Karpas-422 (cell line): ENCODE results near the gene SLC12A8. TPM values are rescaled to one million over a fixed set of nuclear protein-coding genes. Genes with fewer than 3 reads are reported as not detected.
A peak's percentile ranks its signal among the peaks of the same experiment; 100 is the strongest.

Experiments
- DNase-seq: peaks from one replicate; pipeline ENCODE4 v3.0.0-alpha.2; 2015
- H2AFZ ChIP-seq: fragments of 200-600 bp; sonication (generic); 2 replicates; pipeline ENCODE4 v1.6.1; 2014; ENCODE audit warnings: antibody characterized with exemption, low read length, mixed read lengths
- H3K27ac ChIP-seq: fragments of 200-600 bp; sonication (generic); 2 replicates; pipeline ENCODE4 v1.5.1; 2014; ENCODE audit warnings: mild to moderate bottlenecking, low read length, moderate library complexity
- H3K27me3 ChIP-seq: fragments of 200-600 bp; sonication (generic); 2 replicates; pipeline ENCODE4 v1.6.1; 2014; ENCODE audit warnings: low read length, mixed read lengths
- H3K36me3 ChIP-seq: fragments of 200-600 bp; sonication (generic); 2 replicates; pipeline ENCODE4 v1.6.1; 2014; ENCODE audit warnings: low read length, mixed read lengths; ENCODE audit not compliant: insufficient read depth
- H3K4me1 ChIP-seq: fragments of 200-600 bp; sonication (generic); 2 replicates; pipeline ENCODE4 v1.6.1; 2014; ENCODE audit warnings: mild to moderate bottlenecking, low read length, mixed read lengths
- H3K4me2 ChIP-seq: fragments of 200-600 bp; sonication (generic); 2 replicates; pipeline ENCODE4 v1.6.1; 2014; ENCODE audit warnings: low read length, low read depth, mild to moderate bottlenecking; ENCODE audit not compliant: poor library complexity, severe bottlenecking
- H3K4me3 ChIP-seq: fragments of 200-600 bp; sonication (generic); 2 replicates; pipeline ENCODE4 v1.5.1; 2014; ENCODE audit warnings: mild to moderate bottlenecking, antibody characterized with exemption, low read length, mixed read lengths
- H3K79me2 ChIP-seq: fragments of 200-600 bp; sonication (generic); 2 replicates; pipeline ENCODE4 v1.6.1; 2014; ENCODE audit warnings: mild to moderate bottlenecking, low read length, mixed read lengths
- H3K9ac ChIP-seq: fragments of 200-600 bp; sonication (generic); 2 replicates; pipeline ENCODE4 v1.6.0; 2014; ENCODE audit warnings: low read length
- H3K9me2 ChIP-seq: fragments of 200-600 bp; sonication (generic), shearing (Covaris generic); replicated peaks from 2 replicates; pipeline ENCODE4 v1.6.0; 2014; ENCODE audit warnings: mild to moderate bottlenecking, low read length, moderate library complexity; ENCODE audit not compliant: insufficient read depth
- H3K9me3 ChIP-seq: fragments of 300-700, 200-600 bp; sonication (generic); 2 replicates; pipeline ENCODE4 v1.6.1; 2014; ENCODE audit warnings: low read length, mixed read lengths
- H4K20me1 ChIP-seq: fragments of 200-600 bp; sonication (generic); 2 replicates; pipeline ENCODE4 v1.6.1; 2014; ENCODE audit warnings: mild to moderate bottlenecking, antibody characterized with exemption, low read length, low read depth; ENCODE audit not compliant: insufficient read depth
- total RNA-seq: library from RNA; depleted of rRNA; stranded (reverse); fragments of >200 nt; shearing (Covaris generic); gene quantifications from 2 replicates; pipeline ENCODE4 v1.2.3, GENCODE V29; 2014; ENCODE audit warnings: low replicate concordance

SLC12A8 gene
- total RNA-seq, 1 experiment from 2014 or later, result 156 TPM

- peaks cover 85% of the 10 kb centered on the region for H3K4me1 ChIP-seq
- peaks cover 98% of the 10 kb centered on the region for H3K79me2 ChIP-seq
- H3K9ac ChIP-seq, result no peak overlapping the region
- no peaks in the 10 kb centered on the region for H3K27me3 ChIP-seq
- H4K20me1 ChIP-seq, result peaks cover 18% of the 10 kb centered on the region; the same call in 1 of the 2 replicates
- peak overlapping the region; percentile 88; the same call in 1 of the 2 replicates for H3K27ac ChIP-seq
- DNase-seq, result no peak
- no peak overlapping the region for H2AFZ ChIP-seq
- H3K36me3 ChIP-seq, result peaks cover 39% of the 10 kb centered on the region
- H3K4me2 ChIP-seq, result no peak overlapping the region
- no peak overlapping the region for H3K4me3 ChIP-seq
- H3K9me3 ChIP-seq, result no peaks in the 10 kb centered on the region
- H3K9me2 ChIP-seq, result no peaks in the 10 kb centered on the region
These were observed 162.0 kb downstream of the SLC12A8 start for GRCh38 chr3:125050488-125051090.

GRCh38 chr3:125048282-125048681 is 164.3 kb downstream of the SLC12A8 start:
- Histone ChIP-seq H3K9ac (no peak overlapping the region), H2AFZ (no peak overlapping the region), H3K4me3 (no peak overlapping the region), H3K79me2 (peaks cover 100% of the 10 kb centered on the region), H3K4me1 (peaks cover 97% of the 10 kb centered on the region), H3K4me2 (no peak overlapping the region), H3K9me2 (no peaks in the 10 kb centered on the region), H3K27me3 (no peaks in the 10 kb centered on the region), H3K9me3 (no peaks in the 10 kb centered on the region), H3K27ac (peak overlapping the region; percentile 46), H4K20me1 (peaks cover 16% of the 10 kb centered on the region; the same call in 1 of the 2 replicates), H3K36me3 (peaks cover 58% of the 10 kb centered on the region)
- no peak for DNase-seq

- H3K27ac ChIP-seq, result no peak overlapping the region
- H3K4me2 ChIP-seq, result no peak overlapping the region
- H3K9me2 ChIP-seq, result no peaks in the 10 kb centered on the region
- peaks cover 95% of the 10 kb centered on the region for H3K4me1 ChIP-seq
- no peak overlapping the region for H2AFZ ChIP-seq
- H3K36me3 ChIP-seq, result peaks cover 46% of the 10 kb centered on the region
- no peak for DNase-seq
- H3K9ac ChIP-seq, result no peak overlapping the region
- H4K20me1 ChIP-seq, result peaks cover 11% of the 10 kb centered on the region; the same call in 1 of the 2 replicates
- no peak overlapping the region for H3K4me3 ChIP-seq
- no peaks in the 10 kb centered on the region for H3K9me3 ChIP-seq
- peaks cover 100% of the 10 kb centered on the region for H3K79me2 ChIP-seq
- H3K27me3 ChIP-seq, result no peaks in the 10 kb centered on the region
These were observed 166.6 kb downstream of the SLC12A8 start for GRCh38 chr3:125045965-125046364.

- Histone ChIP-seq H3K4me1 (peaks cover 95% of the 10 kb centered on the region), H3K4me3 (no peak overlapping the region), H3K9me3 (no peaks in the 10 kb centered on the region), H2AFZ (no peak overlapping the region), H4K20me1 (peaks cover 11% of the 10 kb centered on the region; the same call in 1 of the 2 replicates), H3K79me2 (peaks cover 100% of the 10 kb centered on the region), H3K27me3 (no peaks in the 10 kb centered on the region), H3K36me3 (peaks cover 40% of the 10 kb centered on the region), H3K4me2 (no peak overlapping the region), H3K9ac (no peak overlapping the region), H3K9me2 (no peaks in the 10 kb centered on the region), H3K27ac (no peak overlapping the region; the same call in 1 of the 2 replicates)
- no peak for DNase-seq
These were observed 167.4 kb downstream of the SLC12A8 start for GRCh38 chr3:125045194-125045593.

GRCh38 chr3:125043599-125044151 is 168.9 kb downstream of the SLC12A8 start:
- Histone ChIP-seq H3K9me3 (no peaks in the 10 kb centered on the region), H3K9ac (no peak overlapping the region), H3K4me1 (peaks cover 97% of the 10 kb centered on the region), H3K27me3 (no peaks in the 10 kb centered on the region), H4K20me1 (peaks cover 6% of the 10 kb centered on the region; the same call in 1 of the 2 replicates), H3K4me3 (no peak overlapping the region), H2AFZ (no peak overlapping the region), H3K4me2 (no peak overlapping the region), H3K79me2 (peaks cover 100% of the 10 kb centered on the region), H3K27ac (0 out of 2 replicates have a peak overlapping the region, but pooled peaks have one; percentile 19), H3K9me2 (no peaks in the 10 kb centered on the region), H3K36me3 (peaks cover 34% of the 10 kb centered on the region)
- DNase-seq, result no peak

GRCh38 chr3:125042725-125043406 is 169.7 kb downstream of the SLC12A8 start:
- Histone ChIP-seq H3K4me2 (peak overlapping the region; percentile 8), H3K27ac (peak overlapping the region; percentile 21), H3K27me3 (no peaks in the 10 kb centered on the region), H3K4me1 (peaks cover 97% of the 10 kb centered on the region), H3K4me3 (no peak overlapping the region), H2AFZ (no peak overlapping the region), H3K9me3 (no peaks in the 10 kb centered on the region), H3K9me2 (no peaks in the 10 kb centered on the region), H3K36me3 (peaks cover 35% of the 10 kb centered on the region), H3K9ac (no peak overlapping the region; the same call in 1 of the 2 replicates), H4K20me1 (peaks cover 6% of the 10 kb centered on the region; the same call in 1 of the 2 replicates), H3K79me2 (peaks cover 100% of the 10 kb centered on the region)
- DNase-seq, result no peak

GRCh38 chr3:125039131-125040100 is 173.1 kb downstream of the SLC12A8 start:
- no peak for DNase-seq
- Histone ChIP-seq H3K36me3 (peaks cover 25% of the 10 kb centered on the region; the same call in 1 of the 2 replicates), H3K4me1 (peaks cover 95% of the 10 kb centered on the region), H3K9ac (no peak overlapping the region), H3K4me3 (no peak overlapping the region), H3K27me3 (no peaks in the 10 kb centered on the region), H2AFZ (no peak overlapping the region), H3K79me2 (peaks cover 100% of the 10 kb centered on the region), H4K20me1 (no peaks in the 10 kb centered on the region; the same call in 1 of the 2 replicates), H3K4me2 (peak overlapping the region; percentile 2), H3K27ac (peak overlapping the region; percentile 35; the same call in 1 of the 2 replicates), H3K9me2 (no peaks in the 10 kb centered on the region), H3K9me3 (no peaks in the 10 kb centered on the region)
